ENCODE measurements around the gene ANKRD36B.
"Not testable (repeated sequence)": the region's sequence is repeated elsewhere in the genome, so short reads cannot be mapped to it uniquely, and the experiment has no call there.

The ANKRD36B gene

DNA sequence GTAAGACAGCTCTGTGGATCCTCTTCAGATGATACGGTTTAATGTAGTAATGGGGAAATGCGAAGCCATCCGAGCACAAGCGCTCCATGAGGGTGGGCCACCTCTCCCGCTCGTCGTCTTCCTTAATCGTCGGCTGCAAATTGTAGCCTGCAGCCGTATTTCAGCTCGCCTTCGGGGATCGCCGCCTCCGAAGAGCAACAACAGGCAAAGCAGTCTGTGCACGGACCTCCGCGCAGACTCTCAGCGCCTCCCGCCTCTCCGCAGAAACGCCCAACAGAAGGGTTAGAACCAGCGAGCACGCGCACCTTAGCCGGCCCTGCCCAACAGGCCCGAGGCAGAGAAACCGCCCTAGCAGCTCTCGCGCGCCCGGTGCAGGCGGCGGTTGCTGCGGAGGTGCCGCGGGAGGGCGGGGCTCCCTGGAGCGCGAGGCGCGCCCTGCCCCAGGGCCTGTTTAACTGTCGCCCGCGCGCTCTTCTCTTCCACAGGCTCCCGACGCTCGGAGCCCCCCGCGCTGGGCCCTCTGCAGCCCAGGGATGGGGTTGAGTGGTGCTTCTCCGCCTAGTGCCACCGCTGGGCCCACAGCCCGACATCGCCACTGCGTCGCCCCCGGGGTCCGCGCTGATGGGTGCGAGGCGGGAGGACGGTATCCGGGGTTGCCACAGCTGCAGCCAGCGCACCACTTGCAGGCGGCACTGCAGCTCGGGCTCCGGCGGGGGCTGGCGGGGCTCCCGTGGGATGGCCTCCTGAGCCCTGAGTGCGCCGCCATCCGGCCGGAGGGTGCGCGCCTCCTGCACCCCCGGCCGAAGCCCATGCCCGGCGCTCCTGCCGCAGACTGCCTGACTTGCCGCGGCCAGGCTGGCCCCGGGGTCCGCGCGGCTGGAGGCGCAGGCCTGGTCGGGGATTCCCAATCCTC lies at the start of gene ANKRD36B:
ANKRD36B (minus strand) TSS at position 280 of the 913 bp plus-strand sequence; CDS start at position 88, 192 bp downstream.
- DNase-seq: peak; percentile 58

DNA sequence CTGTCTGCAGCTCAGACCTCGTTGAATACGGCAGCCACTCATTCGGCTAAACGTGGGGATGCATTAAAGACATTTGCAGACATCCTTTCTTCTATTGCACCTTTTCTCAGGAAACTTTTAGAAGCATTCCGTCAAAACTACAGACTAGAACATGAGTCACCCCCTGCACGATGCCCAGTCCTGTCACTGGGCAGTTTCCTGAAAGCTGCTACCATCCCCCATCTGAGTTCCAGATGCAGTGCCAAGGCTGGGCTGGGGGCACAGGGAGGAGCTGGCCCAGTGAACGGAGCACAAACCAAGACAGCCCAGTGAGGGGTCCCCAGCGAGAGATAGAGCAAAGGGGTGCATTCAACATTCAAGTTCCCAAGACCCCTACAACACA lies 36.4 kb upstream of the ANKRD36B start:
- not testable (repeated sequence) for DNase-seq

DNA sequence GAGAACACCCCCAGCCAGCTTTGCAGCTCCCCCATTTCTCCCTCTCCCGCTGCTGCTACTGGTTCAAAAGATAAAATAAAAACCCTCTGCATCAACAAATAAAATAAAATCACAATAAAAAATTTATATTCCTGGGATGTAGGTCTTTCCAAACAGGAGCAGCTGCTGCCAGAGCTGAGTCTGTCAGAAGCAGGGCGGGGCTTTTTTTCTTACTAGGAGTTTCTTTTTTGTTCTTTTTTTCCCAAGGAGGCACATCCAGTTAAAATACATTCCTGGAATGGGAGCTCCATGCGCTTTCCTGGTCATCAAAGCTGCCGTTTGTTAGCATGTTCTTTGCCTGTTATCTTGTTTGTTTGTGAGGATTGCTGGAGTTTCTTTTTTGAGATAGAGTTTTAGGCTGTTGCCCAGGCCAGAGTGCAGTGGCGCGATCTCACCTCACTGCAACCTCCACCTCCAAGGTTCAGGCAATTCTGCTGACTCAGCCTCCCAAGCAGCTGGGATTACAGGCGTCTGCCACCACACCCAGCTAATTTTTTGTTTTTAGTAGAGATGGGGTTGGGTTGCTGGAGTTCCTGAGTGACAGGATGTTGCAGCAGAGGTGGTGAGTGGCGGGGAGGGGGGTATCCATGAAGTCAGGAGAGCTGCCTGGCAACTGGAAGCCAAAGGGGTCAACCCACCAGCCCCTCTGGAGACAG lies 35.8 kb upstream of the ANKRD36B start:
- not testable (repeated sequence) for DNase-seq

DNA sequence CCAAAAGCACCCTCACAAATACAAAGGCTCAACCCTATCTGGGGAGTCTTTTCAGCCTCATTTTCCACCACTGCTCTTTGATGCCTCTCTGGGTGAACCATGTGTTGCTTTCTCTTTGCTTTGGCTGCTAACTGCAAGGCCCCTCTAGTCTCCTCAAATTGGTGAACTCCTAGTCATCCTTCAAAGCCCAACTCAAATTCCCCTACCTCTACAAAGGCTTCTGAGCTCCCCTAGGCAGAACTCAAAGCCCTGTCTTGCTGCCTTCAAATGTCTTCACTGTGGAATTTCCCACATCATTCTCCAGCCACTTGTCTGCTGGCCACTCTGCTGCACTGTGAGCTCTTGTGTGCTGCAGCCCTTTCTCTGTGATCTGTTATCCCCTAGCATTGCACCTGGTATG lies 33.3 kb upstream of the ANKRD36B start:
- not testable (repeated sequence) for DNase-seq

DNA sequence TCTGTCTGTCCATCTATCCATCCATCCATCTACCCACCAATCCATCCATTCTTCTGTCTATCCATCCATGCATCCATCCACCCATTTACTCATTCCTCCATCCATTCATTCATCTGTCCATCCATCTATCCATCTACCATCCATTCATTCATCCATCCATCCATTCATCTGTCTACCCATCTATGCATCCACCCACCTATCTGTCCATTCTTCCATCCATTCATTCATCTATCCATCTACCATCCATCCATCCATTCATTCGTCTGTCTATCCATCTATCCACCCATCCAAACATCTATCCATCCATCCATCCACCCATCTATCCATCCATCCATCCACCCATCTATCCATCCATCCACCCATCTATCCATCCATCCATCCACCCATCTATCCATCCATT lies 30.8 kb upstream of the ANKRD36B start:
- DNase-seq: not testable (repeated sequence)

DNA sequence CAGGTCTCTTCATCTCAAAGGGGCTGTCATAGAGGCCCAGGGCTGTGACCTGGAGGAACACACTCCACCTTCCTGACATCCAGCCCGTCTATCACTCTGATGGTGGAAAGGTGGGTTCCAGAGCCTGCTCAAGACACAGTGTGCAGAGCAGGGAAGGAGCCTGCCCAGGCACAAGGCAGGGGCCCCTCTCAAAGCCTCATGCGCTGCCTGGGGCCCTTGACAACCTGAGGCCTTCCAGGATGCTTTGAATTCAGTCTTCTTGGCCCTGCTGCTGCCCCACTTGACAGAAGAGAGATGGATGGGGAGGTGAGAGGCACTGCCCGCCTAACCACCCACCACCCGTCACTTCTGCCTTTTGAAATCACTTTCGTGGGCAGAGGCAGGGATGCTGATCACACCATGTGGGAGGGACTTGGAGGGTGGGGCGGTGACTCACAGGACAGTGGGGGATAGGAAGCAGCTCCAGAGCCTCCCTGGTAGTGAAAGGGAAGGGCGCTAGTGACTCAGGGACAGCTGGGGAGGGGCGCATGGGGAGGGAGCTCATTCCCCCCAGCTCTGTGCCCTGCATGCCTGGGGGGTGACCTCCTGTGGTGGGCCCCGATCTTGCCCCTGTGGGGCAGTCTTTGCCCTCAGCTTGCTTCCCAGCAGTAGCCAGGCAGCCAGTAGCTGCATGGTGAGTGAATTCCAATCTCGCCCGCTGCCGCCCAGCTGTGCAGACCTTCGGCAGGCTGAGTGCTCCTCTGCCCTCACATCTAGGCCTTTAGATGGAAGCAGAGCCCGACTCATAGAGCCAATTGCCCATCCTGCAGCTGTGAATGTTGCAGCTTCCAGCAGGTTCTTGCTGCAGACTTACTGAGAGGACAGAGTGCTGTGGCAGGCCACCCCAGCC lies 29.5 kb upstream of the ANKRD36B start:
- DNase-seq: not testable (repeated sequence)

DNA sequence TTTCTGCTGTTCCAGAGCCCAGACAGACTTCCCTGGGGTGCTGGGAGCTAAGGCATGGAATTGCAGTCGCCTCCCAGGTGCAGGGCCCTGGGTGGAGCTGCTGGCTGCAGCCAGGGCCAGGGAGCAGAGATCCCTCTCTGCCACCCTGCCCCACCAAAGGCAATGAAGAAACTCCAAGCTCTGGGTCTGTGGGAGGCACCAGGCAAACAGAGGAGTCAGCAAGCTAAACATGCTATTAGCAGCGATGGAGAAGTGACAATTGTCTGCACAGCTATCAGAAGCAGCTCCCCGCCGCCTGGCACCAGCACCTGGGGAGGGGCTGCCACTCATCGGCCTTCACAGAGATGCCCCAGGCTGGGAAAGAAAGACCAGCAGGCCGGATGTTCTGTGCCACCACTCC lies 28.2 kb upstream of the ANKRD36B start:
- DNase-seq: no peak

DNA sequence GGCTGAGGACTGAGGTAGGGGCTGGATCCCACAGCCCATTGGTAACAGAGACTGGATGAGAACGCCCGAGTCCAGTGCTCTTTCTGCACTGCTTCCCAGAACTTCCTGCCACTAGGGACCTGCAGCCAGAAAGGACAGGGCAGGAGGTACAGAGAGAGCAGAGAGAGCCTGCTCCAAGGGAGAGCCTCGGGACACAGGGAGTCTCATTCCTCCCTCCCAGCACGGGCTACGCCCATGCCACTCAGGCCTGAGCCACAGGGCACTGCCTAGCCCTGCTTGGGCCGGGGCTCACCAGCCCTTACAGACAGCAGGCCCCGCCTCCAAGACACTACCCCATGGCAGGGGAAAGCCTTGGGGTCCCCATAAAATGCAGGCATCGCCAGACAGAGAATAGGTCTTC lies 26.1 kb upstream of the ANKRD36B start:
- DNase-seq: not testable (repeated sequence)

DNA sequence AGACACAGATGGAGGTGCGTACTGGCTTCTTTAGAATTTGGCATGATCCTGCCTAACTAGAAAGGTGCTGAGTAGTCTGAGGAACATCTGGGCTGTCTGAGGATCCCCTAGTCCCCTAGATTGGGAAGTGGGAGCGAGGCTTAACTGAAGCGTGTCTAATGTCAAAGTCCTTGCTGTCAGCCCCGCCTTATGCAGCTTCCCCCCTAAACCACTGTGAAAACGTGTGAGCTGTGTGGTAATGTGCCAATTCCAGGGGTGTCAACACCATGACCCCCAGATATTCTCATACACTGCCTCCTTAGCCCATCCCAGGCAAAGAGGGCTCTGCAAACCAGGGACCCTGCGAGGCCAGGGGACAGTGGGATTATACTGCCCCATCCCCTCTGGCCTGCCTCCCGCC lies 22.2 kb upstream of the ANKRD36B start:
- not testable (repeated sequence) for DNase-seq

DNA sequence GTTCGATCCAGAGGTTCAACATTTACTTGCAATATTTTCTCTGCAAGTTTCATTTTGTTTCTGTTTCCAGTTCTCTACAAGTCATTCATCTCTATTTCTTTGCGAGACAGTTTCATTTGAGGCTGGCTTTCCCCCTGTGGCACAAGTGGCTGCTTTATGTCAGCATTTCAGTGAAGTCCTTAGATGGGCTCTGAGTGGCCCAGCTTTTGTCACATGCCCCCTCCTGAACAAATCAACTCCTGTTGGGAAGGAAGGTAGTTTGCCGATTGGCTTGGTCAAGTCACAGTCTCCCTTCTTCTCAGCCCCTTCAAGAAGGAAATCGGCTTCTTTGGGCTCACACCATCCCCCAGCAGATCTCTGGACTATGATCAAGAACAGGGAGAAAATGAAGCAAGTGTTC lies 19.1 kb upstream of the ANKRD36B start:
- not testable (repeated sequence) for DNase-seq

DNA sequence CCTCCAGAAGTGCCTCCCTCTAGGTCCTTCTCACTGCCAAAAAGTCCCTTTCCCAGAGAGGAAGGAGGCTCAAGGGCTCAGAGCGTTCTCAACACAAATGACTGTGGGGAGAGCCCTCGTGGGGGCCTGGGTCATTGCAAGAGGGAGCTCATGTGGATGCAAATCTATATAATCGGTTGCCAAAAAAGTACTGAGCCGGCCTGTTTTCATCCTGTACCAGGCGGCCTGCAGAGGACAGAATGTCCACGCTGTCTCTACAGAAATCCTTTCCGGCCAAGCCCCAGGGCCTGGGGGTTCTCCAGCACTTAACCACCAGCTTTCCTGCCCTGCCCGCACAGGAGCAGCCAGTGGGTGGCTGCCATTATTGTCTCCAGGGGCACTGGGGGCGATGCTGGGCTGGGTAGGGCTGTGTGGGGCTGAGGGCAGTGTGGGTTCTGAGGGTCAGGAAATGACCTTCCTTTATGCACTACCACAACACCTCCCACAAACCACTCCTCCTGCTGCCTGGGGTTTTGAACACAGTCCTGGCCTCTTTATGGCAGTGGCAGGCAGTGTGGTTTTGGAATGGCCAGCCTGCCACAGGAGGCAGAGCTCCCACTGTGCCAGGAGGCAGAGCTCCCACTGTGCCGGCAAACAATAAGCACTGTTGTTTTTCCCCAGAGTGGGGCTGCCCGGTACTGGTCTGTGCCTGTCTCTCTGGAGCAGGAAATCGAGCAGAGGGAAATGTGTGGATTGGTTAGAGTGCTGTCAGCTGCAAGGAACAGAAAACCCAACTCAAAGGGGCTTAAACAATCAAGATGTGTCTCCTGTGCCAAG lies 16.1 kb upstream of the ANKRD36B start:
- DNase-seq: not testable (repeated sequence)

DNA sequence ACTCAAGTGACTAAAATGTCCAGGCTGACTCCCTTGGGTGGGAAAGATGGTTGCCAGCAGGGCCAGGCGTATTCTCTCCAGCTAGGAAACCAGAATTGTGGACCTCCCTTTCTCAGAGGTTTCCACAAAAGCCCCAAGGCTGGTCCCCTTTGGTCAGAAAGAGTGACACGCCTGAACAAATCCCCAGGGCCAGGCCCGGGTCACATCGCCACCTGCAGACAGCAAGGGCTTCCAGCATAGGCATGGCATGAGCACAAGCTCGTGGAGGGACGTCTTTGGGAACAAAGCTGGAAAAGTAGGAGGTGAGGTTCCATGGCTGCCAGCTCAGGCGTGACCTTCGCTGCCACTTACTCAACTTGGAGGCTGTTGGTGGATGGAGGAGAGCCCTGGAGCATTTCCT lies 15.4 kb upstream of the ANKRD36B start:
- DNase-seq: not testable (repeated sequence)

DNA sequence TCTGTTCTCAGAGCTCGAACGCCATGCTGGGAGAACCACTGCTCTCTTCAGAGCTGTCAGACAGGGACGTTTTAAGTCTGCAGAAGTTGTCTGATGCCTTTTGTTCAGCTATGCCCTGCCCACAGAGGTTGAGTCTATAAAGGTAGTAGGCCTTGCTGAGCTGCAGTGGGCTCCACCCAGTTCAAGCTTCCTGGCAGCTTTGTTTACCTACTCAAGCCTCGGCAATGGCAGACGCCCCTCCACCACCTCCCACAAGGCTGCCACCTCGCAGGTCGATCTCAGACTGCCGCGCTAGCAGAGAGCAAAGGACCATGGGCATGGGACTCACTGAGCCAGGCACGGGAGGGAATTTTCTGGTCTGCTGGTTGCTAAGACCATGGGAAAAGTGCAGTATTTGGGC lies 11.9 kb upstream of the ANKRD36B start:
- not testable (repeated sequence) for DNase-seq

DNA sequence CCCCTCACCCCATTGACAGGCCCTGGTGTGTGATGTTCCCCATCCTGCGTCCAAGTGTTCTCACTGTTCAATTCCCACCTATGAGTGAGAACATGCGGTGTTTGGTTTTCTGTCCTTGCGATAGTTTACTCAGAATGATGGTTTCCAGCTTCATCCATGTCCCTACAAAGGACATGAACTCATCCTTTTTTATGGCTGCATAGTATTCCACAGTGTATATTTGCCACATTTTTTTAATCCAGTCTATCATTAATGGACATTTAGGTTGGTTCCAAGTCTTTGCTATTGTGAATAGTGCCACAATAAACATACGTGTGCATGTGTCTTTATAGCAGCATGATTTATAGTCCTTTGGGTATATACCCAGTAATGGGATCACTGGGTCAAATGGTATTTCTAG lies 6.5 kb upstream of the ANKRD36B start:
- not testable (repeated sequence) for DNase-seq

DNA sequence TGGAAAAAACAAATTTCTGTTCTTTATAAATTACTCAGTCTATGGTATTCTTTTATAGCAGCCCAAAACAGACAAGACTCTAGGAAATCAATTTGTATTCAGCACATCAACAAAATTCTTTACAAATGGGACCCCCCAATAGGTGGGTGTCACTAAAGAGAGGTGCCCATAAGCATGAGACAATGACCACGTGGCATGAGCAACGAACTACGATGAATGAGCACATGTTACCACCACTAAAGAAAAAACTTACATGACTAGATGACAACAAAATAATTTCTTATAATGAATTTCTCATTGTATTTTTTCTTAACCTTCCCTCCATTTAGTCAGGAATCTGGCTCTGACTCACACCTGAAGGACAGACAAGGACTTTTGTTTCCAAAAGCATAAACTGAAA lies 3.8 kb upstream of the ANKRD36B start:
- not testable (repeated sequence) for DNase-seq

DNA sequence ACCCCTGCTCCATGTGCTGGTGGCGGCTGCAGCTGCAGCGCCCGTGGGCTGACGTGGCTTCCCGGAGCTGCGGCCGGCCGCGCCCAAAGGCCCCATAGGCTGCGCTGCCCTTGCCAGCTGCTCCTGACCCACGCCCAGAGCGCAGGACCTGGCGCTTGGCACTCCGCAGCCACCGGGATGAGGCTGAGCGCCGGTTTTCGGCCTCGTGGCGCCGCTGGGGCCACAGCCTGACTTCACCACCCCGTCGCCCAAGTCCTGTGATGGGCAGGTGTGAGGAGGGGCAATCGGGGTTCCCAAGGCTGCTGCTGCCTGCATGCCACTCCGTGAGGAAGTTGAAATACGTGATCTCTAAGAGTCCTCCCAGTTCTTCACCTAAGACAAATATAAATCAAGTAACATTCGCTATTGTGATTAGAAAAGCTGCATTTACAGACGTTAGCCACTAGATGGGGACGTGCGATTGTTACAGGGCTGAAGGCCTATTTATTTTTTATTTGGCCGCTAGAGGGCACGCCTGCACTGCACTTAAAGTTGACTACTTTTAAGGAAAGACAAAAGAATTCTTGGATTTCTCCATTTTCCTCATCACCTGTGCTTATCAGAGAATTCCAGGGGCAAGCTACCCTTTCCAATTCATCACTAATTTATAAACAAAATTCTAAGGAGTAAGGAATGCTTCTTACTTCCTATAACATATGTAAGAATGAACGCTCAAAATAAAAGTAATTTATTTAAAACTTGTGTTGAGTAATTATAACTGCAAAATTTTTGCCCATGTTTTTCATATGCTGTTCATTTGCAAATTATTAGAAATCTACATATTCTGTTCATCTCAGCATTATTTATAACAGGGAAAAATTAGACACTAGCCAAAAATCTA lies 1.1 kb upstream of the ANKRD36B start:
- peak; percentile 80 for DNase-seq

DNA sequence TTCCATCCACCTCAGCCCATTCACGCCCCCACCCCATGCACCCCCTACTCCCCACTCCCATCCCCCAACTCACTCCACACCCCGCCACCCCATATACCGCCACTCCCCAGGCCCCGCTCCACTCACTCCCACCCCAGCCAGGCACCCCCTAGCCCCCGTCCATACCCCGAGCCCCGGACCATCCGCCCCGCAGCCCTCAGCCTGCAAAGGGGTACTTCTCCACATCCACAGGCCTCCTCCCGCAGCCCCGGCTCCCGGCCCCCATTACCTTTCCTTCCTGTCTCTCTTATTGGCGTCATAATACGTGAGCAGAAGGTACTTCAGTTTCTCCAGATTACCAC lies 450 bp downstream of the ANKRD36B start:
- not testable (repeated sequence) for DNase-seq

DNA sequence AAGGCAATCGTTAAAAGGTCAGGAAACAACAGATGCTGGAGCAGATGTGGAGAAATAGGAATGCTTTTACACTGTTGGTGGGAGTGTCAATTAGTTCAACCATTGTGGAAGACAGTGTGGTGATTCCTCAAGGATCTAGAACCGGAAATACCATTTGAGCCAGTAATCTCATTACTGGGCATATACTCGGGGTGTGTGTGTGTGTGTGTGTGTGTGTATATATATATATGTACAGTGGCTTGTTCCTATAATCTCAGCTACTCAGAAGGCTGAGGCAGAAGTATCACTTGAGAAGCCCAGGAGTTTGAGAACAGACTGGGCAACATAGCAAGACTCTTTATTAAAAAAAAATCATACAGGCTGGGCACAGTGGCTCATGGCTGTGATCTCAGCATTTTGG lies 24.0 kb downstream of the ANKRD36B start:
- DNase-seq: not testable (repeated sequence)

DNA sequence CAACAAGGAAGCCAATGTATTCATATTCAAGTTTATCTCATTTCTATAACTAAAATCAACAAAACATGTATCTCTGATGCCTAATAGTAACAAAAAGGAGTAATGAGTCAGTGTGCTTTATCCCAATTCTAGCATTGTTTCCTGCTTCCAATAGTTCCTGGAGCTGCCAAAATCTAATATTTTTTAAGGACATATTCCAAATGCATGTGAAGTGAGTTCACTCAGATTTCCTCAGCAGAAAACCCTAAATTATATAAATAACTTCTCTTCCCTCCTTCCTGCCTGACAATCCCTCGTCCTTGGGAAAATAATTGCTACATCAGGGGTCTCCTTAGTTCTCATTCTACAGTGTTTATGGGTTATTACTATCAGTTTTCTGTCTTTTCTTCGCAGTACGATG lies 37.3 kb downstream of the ANKRD36B start:
- not testable (repeated sequence) for DNase-seq

DNA sequence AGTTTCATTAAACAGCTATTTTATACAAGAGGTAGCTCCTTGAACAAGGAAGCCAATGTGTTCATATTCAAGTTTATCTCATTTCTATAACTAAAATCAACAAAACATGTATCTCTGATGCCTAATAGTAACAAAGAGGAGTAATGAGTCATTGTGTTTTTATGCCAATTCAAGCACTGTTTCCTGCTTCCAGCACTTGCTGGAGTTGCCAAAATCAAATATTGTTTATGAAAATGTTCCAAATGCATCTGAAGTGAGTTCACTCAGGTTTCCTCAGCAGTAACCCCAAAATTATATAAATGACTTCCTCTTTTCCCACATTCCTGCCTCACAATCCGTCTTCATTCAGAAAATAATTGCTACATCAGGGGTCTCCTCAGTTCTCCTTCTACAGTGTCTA lies 39.2 kb downstream of the ANKRD36B start:
- DNase-seq: not testable (repeated sequence)

DNA sequence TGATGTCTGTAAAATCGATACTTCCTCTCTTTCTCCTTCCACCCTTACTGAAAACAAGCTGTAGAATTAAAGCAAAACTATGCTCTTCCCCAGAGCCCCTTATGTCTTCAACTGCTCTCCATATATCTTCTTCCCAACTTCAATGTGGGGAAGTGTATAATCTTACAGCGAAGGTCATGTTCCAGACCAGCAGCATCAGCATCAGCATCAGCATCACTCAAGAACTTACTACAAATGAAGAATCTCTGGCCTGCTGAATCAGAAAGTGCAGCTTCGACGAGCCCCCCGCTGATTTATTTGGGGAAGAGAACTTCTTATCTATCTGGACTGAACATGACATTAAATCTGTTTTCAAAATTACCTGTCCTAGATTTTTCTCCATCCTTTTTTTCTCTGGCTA lies 40.6 kb downstream of the ANKRD36B start:
- DNase-seq: not testable (repeated sequence)

All from CD4-positive, alpha-beta T cell treated with Interleukin-6 for 4 hours (primary cell).